Stimulated activated naive CD8-positive, alpha-beta T cell treated with anti-CD3 and anti-CD28 coated beads, Interleukin-15, Interleukin-2, amounts not matched to agents 100 U/mL and 50 U/mL, for 24 hours (primary cell): ENCODE measurements around the gene LILRA2.
"Not testable (repeated sequence)": the region's sequence is repeated elsewhere in the genome, so short reads cannot be mapped to it uniquely, and the experiment has no call there.

Source experiments
- ATAC-seq: fragments of 150-1000 bp; cut with Tn5 transposase; one replicate; pipeline ENCODE4 v1.10.0; 2021
- DNase-seq: peaks from one replicate; pipeline ENCODE4 v3.0.0; 2021

Gene LILRA2

DNA sequence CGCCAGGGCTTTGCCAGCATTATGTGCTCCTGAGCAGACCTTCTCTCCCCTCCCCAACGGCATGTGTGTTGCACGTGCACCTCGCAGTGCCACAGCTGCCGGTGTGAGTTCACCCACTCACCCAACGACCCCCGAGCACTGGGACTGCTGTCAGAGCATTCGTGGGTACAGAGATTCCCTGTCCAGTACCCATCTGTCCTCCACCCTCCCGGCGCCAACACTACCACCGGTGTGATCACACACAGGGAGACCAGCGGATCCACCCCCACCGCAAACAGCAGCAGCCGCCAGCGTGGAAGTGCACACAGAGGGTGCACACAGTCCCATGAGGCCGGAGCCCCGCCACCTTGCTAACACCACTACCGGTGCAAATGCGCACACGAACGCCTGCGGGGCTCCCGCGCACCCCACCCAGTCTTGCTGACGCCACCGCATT is 35.8 kb downstream of the LILRA2 start:
- DNase-seq, result no peak

DNA sequence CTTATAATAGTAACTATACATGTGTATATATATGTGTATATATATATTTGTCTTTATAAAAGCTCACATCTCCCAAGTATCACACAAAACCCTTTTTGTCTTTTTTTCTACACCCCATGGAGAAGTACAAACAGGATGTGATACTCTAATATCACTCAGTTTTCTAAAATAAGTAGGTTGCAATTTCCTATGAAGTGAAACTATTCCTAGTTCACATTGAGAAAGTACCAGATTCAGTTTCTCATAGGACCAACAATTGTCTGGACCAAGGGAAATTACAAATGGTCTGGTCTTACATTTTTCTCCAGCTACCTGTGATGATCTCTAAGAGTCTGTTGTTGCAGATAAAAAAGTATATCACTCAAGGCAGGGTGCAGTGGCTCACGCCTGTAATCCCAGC is 38.8 kb downstream of the LILRA2 start:
- ATAC-seq (no peak), DNase-seq (no peak)

More for the DNA sequence above, 35.8 kb downstream of the LILRA2 start:
- no peak for ATAC-seq

DNA sequence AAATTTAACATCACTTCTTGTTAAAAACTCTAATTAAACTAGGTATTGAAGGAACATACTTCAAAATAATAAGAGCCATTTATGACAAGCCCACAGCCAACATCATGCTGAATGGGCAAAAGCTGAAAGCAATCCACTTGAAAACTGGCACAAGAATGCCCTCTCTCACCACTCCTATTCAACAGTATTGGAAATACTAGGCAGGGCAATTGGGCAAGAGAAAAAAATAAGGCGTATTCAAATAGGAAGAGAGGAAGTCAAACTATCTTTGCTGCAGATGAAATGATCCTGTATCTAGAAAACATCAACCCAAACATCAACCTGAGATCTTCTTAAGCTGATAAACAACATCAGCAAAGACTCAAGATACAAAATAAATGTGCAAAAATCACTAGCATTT is 41.1 kb downstream of the LILRA2 start:
- ATAC-seq (no peak), DNase-seq (no peak)

DNA sequence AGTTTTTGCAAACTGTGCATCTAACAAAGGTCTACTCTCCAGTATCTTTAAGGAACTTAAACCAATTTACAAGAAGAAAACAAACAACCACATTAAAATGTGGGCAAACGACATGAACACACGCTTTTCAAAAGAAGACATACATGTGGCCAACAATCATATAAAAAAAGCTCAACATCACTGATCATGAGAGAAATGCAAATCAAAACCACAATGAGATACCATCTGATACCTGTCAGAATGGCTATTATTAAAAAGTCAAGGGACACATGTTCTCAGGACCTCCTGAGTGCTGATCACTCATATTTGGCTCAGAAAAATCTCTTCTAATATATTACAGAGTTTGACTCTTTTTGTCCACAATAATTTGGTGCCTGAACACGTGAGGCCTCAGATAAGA is 42.5 kb downstream of the LILRA2 start:
- ATAC-seq (no peak), DNase-seq (no peak)

DNA sequence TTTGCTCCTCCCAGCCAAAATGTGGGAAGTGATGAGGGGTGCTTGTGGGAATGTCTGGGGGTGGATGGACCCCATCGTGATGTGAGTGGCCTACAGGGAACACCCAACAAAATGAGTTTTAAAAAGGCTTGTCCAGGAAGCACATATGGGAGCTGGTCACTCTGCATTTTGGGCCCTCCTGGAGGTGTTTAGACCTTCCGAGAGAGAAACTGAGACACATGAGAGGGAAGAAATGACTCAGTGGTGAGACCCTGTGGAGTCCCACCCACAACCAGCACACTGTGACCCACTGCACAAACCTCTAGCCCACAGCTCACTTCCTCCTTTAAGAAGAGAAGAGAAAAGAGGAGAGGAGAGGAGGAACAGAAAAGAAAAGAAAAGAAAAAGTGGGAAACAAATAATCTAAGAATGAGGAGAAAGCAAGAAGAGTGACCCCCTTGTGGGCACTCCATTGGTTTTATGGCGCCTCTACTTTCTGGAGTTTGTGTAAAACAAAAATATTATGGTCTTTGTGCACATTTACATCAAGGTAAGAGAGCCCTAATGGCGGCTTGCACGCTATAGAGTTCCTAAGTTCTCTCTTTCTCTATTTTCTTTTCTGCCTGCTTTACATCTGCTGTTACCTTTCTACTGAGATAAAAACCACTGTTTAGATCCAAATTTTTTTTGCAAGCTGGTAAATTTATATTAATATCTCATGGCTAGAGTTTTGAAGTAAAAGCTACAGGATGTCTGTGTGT is 43.4 kb downstream of the LILRA2 start:
- peak; percentile 36 for ATAC-seq
- no peak for DNase-seq

DNA sequence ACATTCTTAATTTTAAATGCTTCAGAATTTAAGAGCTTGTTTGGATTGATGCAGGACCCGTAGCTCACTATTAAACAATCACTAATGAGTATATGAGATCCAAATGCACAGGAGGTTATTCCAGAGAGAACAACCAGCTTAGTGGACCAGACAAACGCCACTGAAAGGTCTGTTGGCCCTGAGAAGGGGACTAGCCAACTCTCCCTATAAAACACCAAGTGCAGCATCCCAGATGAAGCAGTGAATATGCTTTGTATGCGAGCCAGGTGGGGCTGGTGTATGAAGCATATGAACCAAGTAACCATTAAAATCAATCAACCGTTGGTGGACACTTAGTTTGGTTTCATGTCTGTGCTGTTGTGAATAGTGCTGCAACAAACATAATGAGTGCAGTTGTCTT is 46.9 kb downstream of the LILRA2 start:
- ATAC-seq, result no peak
- no peak for DNase-seq

DNA sequence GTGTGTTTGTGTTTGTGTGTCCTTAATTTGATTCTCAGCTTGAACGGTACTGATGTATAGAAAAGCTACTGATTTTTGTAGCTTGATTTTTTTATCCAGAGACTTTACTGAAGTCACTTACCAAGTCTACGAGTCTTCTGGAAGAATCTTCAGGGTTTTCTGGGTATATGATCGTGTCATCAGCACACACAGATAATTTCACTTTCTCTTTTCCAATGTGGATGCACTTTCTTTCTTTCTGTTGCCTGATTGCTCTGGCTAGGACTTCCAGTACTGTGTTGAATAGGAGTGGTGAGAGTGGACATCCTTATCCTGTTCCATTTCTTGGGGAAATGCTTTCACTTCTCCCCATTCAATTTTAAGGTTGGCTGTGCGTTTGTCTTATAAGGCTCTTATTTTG is 48.8 kb downstream of the LILRA2 start:
- ATAC-seq (no peak), DNase-seq (no peak)

DNA sequence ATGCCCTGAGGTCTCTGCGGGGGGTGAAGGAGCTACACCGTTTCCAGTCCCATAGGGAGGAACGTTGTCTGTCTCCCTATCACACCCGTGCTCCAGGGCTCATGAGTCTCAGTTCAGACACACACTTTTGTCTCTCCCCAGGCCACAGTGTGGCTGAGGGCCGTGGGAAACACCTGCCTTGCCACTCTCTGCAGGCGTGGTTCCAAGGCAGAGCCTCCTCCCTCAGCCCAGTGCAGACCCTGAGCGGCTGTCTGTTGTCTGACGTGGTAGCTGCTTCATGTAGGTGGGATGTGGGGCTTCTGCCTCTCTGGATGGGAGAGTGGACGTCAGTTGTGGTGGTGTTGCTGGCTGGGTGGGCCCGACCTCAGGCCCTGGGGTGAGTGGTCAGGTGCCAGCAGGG is 50.6 kb downstream of the LILRA2 start:
- DNase-seq, result not testable (repeated sequence)
- peak; percentile 28 for ATAC-seq

DNA sequence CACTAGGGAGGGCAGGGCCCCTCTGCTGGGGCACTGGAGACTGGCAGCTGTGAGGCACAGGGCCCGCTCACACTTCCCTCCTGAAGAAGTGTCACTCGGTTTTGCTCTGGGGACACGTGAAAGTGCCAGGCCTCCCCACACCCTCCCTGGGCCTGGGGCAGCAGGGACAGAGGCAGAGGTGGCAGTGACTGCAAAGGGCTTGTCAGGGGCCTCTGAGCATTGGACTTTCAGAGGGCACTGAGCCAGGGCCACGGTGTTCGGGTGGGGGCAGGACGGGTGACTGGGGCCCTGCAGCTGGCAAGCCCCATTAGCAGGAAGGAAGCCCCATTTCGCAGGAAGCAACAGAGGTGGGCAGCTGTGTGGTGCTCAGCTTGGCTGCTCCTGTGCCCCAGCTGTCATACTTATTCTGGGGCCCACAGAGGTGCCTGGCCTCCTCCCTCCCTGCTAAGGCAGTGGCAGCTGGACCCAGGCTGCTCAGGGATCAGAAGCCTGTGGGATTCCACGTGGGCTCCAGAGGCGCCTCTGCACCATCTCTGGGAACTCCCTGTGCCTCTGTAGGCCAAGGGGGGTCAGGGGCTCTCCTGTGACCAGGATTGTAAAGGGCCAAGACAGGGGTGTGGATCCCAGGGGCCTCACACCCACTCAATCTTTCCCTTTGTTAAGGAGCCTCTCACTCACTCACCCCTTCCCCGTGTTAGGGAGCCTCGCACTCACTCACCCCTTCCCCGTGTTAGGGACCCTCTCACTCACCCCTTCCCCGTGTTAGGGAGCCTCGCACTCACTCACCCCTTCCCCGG is 51.5 kb downstream of the LILRA2 start:
- DNase-seq, ATAC-seq: not testable (repeated sequence)

DNA sequence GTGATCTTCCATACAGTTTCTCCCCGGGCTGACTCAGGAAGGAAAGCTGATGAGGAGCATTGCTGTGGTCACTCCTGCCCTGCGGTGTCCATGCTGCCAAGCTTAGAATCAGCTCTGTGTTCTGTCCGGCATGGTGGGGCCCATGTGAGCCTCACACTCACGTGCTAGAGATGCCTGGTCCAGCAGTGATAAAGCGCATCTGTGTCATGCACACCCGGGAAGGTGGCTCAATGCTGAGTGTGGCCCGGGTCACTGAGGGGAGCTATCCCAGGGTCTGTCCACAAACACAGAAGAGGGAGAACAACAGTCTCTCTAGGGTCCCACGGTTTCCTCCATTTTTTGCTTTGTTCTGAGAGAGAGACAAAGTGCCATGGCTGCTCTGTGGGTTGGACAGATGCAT is 53.2 kb downstream of the LILRA2 start:
- no peak for ATAC-seq

DNA sequence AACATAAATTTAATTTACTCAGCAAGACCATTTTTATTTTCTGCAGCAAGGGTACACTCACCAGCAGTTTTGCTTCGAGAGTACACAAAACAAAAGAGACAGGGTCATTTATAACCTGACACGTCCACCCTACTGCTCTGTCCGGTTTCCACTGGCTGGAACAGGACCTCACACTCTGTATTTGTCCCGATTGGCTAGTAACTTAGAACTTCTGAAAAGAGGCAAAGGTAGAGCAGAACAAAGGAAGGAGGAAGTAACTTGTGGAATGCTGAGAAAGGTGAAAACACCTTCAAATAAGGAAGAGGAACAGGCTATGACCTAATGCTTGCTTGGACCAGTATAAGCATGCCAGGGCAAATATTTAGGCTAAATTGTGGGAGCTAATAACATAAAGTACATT is 54.3 kb downstream of the LILRA2 start:
- not testable (repeated sequence) for DNase-seq, ATAC-seq

More for the DNA sequence above, 53.2 kb downstream of the LILRA2 start:
- DNase-seq, result no peak

DNA sequence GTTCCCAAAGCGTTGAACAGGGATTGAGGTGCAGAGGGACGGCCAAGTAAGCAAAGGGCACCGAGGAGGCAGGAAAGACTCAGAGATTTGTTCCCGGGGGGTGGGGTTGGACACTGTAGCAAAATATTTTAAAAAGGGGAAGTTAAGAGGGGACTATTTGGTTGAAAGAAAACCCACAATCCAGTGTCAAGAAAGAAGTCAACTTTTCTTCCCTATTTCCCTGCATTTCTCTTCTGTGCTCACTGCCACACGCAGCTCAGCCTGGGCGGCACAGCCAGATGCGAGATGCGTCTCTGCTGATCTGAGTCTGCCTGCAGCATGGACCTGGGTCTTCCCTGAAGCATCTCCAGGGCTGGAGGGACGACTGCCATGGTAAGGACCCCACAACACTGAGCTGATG is 56.7 kb downstream of the LILRA2 start, which contains the start of gene LILRB1:
Gene LILRB1 (plus strand): TSS at position 223 of the 400 bp plus-strand sequence. CDS start 590 bp downstream, outside the sequence.
- ATAC-seq, DNase-seq: not testable (repeated sequence)

DNA sequence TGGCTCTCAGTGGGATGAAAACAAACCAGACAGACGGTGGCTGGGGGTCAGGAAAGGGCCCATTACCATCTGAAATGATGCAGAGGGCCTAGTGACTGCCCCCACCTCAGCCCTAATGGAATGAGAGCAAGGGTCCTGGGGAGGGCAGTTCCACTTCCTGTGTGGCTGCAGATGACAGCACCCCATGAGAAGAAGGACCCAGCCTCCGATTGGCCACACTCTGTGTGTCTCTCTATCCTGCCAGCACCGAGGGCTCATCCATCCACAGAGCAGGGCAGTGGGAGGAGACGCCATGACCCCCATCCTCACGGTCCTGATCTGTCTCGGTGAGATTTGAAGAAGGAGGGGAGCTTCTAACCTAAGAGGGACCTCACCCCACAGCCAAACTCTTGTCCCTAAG is 57.2 kb downstream of the LILRA2 start:
- ATAC-seq (no peak), DNase-seq (no peak)

DNA sequence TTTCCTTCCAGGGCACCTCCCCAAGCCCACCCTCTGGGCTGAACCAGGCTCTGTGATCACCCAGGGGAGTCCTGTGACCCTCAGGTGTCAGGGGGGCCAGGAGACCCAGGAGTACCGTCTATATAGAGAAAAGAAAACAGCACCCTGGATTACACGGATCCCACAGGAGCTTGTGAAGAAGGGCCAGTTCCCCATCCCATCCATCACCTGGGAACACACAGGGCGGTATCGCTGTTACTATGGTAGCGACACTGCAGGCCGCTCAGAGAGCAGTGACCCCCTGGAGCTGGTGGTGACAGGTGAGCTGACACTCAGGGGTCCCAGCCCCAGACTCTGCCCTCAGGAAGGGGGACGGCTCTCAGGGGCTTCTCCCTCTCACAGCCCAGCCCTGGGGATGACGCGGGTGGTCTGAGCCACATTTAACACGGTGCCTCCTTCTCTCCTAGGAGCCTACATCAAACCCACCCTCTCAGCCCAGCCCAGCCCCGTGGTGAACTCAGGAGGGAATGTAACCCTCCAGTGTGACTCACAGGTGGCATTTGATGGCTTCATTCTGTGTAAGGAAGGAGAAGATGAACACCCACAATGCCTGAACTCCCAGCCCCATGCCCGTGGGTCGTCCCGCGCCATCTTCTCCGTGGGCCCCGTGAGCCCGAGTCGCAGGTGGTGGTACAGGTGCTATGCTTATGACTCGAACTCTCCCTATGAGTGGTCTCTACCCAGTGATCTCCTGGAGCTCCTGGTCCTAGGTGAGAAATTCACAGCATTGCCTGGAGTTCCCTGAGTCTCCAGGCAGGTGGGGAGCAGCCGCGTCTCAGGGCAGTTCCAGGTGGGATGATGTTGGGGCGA is 58.1 kb downstream of the LILRA2 start:
- not testable (repeated sequence) for ATAC-seq, DNase-seq

DNA sequence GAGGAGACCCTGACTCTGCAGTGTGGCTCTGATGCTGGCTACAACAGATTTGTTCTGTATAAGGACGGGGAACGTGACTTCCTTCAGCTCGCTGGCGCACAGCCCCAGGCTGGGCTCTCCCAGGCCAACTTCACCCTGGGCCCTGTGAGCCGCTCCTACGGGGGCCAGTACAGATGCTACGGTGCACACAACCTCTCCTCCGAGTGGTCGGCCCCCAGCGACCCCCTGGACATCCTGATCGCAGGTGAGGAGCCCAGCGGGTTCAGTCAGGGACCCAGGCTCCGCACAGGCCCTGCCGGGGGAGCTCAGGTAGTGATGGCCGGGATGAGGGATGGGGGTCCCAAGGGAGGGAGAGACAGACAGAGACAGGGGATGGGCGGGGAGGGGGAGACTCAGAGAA is 58.9 kb downstream of the LILRA2 start:
- not testable (repeated sequence) for ATAC-seq, DNase-seq

DNA sequence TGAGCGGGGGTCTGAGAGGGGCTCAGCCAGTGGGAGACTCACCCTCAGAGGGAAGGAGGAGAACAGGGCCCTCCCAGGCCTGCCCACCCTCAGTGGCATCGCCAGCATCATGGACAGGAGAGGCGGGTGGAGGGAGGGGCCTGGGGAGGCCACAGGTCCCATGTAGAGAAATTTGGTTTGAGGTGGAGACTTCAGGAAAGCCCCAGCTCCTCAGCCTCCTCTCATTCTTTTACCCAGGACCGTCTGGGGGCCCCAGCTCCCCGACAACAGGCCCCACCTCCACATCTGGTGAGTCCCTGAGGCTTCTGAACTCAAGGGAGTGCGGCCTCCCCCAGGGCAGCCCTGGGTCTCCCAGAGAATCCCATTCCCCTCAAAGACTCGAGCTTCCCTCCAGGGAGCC is 59.8 kb downstream of the LILRA2 start:
- ATAC-seq (peak; percentile 36), DNase-seq (no peak)

DNA sequence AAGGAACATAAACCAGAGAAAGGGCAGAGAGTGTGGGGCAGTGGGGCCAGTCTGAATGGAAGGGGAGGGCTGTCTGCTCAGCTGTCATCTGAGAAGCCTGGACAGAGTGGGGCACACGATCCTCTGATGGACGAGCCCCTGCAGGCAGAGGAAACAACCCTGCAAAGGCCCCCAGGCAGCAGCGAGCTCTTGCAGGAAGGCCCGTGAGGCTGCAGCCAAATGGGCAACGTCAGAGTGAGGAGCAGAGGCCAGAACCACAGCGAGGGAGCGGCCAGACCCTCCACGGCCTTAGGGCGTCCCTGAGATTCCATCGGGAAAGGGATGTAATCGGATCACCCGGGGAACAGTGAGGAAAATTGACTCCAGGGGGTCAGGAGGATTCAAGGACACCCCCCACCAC is 62.5 kb downstream of the LILRA2 start:
- not testable (repeated sequence) for ATAC-seq, DNase-seq

DNA sequence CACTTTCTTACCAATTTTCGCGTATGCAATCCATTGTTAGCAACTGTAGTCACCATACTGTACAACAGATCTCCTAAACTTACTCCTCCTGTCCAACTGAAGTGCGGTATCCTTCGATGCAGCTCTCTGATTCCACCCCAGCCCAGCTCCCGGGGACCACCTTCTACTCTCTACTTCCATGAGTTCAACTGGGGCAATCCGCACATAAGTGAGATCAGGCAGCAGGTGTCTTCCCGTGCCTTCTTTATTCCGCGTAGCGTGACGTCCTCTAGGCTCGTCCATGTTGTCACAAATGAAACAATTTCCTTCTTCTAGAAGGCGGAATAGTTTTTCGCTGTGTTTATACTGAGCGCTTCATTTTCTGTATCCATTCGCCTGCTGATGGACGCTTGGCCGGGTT is 65.1 kb downstream of the LILRA2 start:
- ATAC-seq, result no peak
- DNase-seq, result no peak
